HG03025 (cell line): Measurements from ENCODE around the gene NFS1.
"Not testable (repeated sequence)": the region's sequence is repeated elsewhere in the genome, so short reads cannot be mapped to it uniquely, and the experiment has no call there.

Source experiments
- ATAC-seq: cut with Tn5 transposase; IDR thresholded peaks from one replicate; pipeline ENCODE4 v1.9.1; 2021; ENCODE audit warnings: mild to moderate bottlenecking, moderate library complexity; ENCODE audit not compliant: unreplicated experiment, low FRiP score

The NFS1 gene

DNA sequence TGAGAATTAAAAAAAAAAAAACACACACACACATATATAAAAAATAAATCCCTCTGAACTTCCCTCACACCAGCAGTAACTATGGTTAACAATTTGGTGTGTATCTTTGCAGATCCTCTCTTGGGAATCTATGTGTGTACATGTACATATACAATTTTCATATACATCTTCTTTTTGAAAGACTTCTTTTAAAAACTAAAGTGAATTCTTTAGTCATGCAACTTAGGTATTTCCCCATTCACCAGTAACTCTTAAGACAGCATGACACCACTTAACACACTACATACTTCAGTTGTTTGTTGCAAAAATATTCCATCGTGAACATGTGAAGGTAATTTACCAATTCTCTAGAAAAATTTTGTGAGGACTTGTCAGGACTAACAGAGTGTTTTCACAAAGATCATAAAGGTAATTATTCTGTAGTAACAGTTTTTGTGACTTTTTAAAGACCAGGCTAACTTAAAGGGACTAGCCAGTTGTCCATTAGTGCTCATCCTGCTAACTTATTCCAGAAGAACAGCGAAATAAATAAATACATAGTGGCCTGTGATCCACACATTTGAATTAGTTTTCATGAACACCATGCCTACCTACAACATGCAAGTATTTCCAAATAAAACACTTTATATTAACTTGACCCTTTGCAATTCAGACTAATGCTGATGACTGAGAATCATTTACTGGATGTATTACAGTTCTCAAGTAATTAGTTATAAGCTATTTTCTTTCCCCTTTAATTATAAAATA is 30.9 kb upstream of the NFS1 start:
- ATAC-seq, result no peak

DNA sequence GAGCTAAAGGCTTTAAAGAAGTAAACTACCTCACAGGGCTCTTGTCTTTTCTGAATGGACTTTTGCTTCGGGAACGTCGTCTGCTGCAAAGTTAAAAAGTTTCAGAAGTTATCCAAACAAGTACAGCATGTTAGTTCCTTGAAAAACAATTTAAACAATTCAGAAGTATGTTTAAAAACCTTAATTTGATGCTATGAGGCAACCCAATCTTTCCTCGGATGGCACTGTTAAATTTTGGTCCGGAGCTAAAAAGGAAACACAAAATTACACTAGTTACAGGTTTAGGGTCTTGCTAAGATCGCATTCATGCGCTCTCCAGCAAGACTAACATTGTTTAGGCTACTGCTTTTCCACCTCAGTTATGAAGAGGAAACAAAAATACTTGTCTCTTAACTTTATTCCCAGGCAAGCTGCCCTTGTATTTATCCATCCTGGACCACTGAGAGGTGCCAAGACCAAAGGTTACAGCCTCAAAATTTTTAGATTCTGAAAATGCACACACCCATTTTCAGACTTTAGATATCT is 30.2 kb upstream of the NFS1 start:
- no peak for ATAC-seq

DNA sequence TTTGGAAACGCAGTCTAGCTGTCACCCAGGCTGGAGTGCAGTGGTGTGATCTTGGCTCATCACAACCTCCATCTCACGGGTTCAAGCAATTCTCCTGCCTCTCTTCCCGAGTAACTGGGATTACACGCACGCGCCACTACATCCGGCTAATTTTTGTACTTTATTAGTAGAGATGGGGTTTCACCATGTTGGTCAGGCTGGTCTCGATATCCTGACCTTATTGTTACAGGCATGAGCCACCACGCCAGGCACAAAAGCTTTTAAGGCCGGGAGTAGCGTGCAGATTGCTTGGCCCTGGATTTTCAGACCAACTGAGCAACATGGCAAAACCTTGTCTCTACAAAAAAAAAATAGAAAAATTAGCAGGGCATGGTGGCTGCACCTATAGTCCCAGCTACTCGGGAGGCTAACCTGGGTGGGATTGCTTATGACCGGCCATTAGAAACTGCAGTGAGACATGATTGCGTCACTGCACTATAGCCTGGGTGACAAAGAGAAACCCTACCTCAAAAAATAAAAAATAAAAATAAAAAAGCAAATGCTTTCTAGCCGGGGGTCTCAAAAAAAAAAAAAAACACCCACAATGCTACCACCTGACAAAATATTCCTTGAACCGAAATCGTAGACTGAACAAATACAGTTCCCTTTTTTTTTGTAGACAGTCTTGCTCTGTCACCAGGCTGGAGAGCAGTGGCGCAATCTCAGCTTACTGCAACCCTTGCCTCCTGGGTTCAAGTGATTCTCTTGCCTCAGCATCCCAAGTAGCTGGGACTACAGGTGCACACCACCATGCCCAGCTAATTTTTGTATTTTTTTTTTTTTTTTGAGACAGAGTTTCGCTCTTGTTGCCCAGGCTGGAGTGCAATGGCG is 27.9 kb upstream of the NFS1 start:
- no peak for ATAC-seq

DNA sequence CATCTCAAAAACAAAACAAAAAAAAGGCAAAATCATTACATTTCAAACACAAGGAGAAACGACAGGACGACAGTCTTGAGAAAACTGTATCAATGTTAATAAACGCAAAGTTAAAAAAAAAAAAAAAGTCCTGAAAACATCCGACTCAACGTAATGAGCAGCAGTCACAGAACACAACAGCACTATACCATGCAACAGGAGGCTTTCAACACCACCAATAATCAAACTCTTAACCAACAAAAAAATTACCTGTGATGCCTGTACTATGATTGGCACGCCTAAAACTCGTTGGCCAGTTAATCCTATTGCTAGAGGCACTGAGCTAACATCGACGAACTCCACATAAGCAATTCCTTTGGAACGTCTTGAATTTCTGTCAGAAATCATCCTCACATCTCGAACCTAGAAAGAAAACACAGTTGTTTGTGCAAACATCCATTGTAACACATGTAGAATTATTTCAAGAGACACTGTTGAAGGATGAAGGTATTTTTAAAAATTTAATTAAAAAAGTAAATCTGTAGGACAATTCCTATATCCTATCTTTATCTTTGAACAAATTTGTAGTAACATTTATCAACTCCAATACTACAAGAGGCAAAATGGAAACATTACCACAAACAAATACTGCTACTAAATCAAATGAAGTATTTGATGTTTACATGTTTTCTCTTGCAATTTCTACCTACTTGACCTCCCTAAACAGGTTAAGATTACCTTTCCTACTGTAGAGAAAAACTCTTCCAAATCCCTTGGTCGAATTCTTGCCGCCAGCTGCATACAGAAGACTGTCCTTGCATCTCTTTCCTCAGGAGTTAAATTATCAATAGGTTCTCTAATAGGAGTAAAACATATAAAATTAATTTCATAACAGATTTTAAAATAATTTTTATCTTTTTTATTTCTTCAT is 25.4 kb upstream of the NFS1 start:
- no peak for ATAC-seq

DNA sequence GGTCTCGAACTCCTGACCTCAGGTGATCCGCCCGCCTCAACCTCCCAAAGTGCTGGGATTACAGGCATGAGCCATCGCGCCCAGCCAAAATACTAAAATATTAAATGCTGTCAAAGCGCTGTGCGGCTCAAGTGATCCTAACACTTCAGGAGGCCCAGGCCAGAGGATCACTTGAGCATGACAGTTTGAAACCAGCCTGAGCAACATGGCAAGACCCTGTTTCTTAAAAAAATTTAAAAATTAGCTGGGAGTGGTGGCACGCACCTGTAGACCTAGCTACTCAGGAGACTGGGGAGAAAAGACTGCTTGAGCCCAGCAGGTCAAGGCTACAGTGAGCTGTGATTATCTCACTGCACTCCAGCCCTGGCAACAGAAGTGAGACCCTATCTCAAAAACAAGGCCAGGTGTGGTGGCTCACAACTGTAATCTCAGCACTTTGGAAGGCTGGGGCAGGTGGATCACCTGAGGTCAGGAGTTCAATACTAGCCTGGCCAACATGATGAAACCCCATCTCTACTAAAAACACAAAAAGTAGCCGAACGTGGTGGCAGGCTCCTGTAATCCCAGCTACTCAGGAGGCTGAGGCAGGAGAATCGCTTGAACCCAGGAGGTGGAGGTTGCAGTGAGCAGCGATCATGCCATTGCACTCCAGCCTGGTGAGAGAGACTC is 24.6 kb upstream of the NFS1 start:
- ATAC-seq, result not testable (repeated sequence)

DNA sequence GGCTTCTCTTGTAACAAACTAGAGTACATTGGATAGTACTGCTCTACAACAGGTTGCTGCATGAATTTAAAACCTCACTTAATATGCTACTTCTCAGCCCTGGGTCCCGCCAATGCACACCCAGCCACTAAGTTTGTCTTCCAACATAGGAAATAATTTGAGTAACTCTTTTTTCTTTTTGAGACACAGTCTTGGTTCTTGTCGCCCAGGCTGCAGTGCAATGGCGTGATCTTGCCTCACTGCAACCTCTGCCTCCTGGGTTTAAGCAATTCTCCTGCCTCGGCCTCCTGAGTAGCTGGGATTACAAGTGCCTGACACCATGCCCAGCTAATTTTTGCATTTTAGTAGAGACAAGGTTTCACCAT is 24.1 kb upstream of the NFS1 start:
- ATAC-seq, result not testable (repeated sequence)

DNA sequence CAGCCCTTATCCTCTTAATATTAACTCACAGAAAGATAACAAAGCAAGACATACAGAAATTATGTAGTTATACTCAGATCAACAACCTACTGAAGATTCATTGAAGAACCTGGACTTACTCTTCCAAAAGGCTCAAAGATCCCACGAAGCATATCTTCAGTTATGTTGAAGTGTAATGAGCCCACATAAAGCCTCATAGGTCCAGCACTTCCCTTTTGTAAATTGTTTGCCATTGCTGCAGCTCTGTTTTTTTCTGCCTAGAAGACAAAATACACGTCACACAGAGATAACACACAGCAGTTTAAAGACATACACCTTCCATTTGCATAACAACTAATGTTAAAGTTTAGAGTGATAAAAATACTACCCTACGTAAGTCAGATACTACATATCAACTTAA is 22.5 kb upstream of the NFS1 start:
- ATAC-seq, result no peak

DNA sequence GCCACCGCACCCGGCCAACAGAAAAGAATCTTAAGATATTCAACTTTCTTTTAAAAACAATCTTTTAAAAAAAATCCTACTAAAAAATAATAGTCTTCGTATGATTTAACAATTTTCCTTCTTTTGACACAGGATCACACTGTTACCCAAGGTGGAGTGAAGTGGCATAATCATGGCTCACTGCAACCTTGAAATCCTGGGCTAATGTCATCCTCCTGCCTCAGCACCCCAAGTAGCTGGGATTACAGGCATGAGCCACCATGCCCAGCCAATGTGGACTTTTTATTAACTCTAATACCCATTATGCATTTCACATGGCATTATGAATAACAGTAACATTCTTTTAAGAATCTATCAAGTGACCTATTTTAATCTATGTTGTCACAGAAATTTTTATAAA is 22.1 kb upstream of the NFS1 start:
- no peak for ATAC-seq

DNA sequence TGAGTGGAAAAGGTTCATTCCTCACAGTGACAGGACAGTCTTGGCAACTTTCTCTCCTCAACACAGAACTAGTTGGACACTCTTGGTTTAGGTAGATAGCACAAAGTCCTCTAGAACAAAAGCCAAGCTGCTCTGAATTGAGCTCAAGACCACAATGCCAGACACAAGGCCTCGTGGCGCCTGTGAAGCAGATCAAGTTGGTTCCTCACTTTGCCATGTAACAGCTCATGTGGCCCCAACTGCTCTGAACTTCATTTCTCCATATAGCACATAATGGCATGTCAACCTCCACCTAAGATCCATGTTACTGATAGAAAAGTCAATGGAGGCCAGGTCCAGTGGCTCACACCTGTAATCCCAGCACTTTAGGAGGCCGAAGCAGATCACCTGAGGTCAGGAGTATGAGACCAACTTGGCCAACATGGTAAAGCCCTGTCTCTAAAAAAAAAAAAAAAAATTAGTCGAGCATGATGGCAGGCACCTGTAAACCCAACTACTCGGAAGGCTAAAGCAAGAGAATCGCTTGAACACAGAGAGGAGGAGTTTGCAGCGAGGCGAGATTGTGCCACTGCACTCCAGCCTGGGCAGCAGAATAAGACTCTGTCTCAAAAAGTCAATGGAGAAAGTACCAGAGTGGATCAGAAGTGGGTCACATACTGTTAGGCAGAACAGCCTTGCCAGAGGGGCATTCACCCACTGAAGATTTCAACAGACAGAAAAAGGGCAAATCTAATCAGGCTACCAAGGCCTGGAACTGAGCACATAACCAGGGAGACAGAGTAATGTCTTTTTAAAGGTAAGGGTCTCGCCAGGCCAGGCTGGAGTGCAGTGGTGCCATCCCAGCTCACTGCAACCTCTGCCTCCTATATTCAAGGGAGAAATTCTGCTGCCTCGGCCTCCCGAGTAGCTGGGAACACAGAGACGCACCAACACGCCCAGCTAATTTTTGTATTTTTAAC is 21.3 kb upstream of the NFS1 start:
- ATAC-seq, result no peak

DNA sequence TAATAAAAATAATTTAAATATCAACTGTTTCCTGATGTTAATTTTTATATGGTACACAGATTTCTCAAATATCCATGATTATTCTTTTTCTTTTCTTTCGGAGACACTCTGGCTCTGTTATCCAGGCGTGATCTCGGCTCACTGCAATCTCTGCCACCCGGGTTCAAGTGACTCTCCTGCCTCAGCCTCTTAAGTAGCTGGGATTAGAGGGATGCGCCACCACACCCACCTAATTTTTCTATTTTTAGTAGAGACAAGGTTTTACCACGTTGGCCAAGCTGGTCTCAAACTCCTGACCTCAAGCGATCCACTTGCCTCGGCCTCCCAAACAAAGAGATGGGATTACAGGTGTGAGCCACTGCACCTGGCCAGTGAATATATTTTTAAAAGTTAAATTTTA is 20.6 kb upstream of the NFS1 start:
- ATAC-seq, result no peak

DNA sequence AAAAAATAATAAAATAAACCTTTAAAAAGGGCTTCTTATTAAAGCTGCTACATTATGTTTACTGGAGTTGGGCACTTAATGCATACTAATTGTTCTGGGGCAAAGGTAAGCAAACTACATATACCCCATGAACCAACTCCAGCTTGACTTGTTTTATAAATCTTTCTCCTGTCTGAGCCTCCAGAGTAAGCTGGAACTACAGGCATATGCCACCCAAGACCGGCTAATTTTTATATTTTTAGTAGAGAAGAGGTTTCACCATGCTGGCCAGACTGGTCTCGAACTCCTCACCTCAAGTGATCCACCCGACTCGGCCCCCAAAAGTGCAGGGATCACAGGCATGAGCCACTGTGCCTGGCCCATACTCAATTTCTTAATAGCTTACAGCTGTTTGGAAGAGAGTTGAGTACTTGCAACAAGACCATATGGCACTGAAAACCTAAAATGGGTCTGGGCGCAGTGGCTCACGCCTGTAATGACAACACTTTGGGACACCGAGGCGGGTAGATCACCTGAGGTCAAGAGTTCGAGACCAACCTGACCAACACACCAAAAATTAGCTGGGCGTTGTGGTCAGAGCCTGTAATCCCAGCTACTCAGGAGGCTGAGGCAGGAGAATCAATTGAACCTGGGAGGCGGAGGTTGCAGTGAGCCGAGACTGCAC is 20.0 kb upstream of the NFS1 start:
- no peak for ATAC-seq

DNA sequence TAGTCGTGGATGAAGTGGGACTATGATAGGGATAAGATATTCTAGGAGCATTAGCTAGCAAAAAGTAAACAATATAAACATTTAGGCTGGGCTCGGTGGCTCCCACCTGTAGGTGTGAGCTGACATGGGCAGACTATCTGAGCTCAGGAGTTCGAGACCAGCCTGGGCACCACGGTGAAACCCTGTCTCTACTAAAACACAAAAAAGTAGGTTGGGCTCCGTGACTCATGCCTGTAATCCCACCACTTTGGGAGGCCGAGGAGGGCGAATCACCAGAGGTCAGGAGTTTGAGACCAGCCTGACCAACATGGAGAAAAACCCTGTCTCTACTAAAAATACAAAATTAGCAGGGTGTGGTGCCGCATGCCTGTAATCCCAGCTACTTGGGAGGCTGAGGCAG is 19.2 kb upstream of the NFS1 start:
- not testable (repeated sequence) for ATAC-seq

DNA sequence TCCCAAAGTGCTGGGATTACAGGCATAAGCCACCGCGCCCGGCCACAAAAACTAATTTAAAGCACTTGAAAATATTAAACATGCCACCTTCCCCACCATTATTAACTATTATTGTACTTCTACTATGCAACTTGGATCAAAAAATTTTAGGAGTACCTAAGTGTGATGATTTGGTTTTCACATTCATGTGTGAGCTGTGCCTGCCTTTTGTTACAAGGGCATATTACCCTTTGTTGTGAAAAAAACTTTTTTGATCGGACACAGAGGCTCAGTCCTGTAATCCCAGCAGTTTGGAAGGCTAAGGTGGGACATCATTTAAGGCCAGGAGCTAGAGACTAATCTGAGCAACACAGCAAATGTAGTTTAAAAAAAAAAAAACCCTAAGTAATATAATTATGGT is 17.2 kb upstream of the NFS1 start:
- no peak for ATAC-seq

DNA sequence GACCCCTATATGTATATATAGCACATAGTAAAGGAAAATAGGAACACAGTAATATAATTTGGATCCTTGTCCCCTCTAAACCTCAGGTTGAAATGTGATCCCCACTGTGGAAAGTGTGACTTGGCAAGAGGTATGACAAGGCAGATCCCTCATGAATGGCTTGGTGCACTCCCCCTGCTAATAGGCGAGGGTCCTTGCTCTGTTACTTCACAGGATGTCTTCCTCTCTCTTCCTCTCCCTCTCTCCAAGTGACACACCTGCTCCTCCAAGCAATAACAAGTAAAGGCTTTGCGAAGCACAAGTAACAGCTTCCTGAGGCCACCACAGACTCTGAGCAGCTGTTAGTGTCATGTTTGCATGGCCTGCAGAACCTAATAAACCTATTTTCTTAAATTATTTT is 16.5 kb upstream of the NFS1 start:
- ATAC-seq, result no peak

DNA sequence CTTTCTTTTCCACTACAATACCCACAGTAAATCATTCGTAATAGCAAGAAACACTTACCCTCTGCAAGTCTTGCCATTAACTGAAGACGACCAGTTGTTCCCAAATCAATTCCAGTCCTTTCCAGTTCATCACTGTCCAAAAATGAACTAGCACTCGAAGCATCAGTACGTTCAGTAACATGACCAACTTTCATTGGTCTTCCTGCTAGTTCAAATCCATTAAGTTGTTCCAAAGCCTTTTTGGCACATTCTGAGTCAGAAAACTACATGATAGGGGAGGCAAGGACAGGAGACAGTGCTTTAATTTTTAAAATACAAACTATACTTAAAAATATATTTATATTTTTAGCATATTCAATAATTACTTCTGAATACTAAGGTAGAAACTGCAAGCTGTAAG is 15.0 kb upstream of the NFS1 start:
- ATAC-seq, result no peak

DNA sequence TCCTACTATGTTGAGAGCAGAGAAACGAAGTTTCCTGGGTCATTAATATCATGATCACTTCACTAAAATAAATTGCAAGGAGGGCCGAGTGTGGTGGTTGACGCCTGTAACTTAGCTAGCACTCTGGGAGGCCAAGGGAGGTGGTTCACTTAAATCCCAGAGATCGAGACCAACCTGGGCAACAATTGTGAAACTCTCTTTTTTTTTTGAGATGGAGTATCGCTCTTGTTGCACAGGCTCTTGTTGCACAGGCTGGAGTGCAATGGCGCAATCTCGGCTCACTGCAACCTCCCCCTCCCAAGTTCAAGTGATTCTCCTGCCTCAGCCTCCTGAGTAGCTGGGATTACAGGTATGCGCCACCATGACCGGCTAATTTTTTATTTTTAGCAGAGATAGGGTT is 14.0 kb upstream of the NFS1 start:
- ATAC-seq, result not testable (repeated sequence)

DNA sequence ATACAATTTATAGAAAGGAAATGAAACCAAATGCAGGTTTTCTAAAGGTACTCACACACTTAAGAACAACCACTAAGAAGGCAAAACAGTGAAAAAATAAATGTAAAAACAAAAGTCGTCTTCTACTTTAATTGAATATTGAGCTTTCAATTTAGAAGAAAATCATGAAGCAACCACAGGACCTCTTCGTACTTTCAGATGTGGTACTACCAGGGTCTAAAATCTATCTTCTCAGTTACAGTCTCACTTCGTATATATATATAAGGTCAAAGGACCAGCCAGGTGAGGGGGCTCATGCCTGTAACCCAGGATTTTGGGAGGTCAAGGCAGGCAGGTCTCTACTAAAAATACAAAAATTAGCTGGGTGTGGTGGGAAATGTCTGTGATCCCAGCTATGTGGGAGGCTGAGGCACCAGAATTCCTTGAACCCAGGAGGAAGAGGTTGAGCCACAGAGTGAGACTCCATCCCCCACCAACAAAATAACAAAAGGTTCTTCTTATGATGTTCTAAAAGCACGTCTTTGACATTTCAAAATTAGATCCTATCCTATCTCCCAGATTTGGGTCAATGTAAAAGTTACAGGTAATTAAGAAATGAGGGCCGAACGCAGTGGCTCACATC is 12.5 kb upstream of the NFS1 start:
- no peak for ATAC-seq
